SIG-M5 treated with dmso at 0.1 percent for 504 hours (cell line): ENCODE measurements around the gene CRISPLD2.

Experiments used
- DNase-seq: peaks from one replicate; lab custom pipeline; 2025; ENCODE audit not compliant: unreplicated experiment; lab: John Stamatoyannopoulos, UW

CRISPLD2 gene

GRCh38 chr16:84948851-84949610, 129.2 kb downstream of the CRISPLD2 start:
- no peak for DNase-seq

- no peak for DNase-seq
These were observed 130.1 kb downstream of the CRISPLD2 start for GRCh38 chr16:84949772-84950436.

- peak; percentile 18 for DNase-seq
These were observed 131.1 kb downstream of the CRISPLD2 start for GRCh38 chr16:84950906-84951305.

GRCh38 chr16:84952335-84953189, 132.8 kb downstream of the CRISPLD2 start:
- peak; percentile 73 for DNase-seq

- DNase-seq: peak; percentile 24
These were observed 133.5 kb downstream of the CRISPLD2 start for GRCh38 chr16:84953190-84953746.

GRCh38 chr16:84955427-84955826, 135.6 kb downstream of the CRISPLD2 start:
- peak; percentile 10 for DNase-seq

- DNase-seq: no peak
These were observed 137.4 kb downstream of the CRISPLD2 start for GRCh38 chr16:84957192-84957591.

- DNase-seq: no peak
These were observed 138.0 kb downstream of the CRISPLD2 start for GRCh38 chr16:84957792-84958191.
